ENCODE data around the gene LIAS.
A peak's percentile ranks its signal among the peaks of the same experiment; 100 is the strongest.

The LIAS gene

GRCh38 chr4:39527296-39528060, 68.6 kb downstream of the LIAS start, which contains the start of gene UGDH (continued):
- TF ChIP-seq ZNF398 (tag by site-specific recombination; IDR thresholded peaks at IDR 0.05), result no peak; the same call in 1 of the 2 replicates
- TF ChIP-seq KLF10 (tag by site-specific recombination; IDR thresholded peaks at IDR 0.05), result peak; percentile 79; the same call in 1 of the 2 replicates
- no peak for TF ChIP-seq ZNF571 (tag by site-specific recombination; IDR thresholded peaks at IDR 0.05)
- TF ChIP-seq ZNF157 (tag by site-specific recombination; IDR thresholded peaks at IDR 0.05), result no peak
- no peak for TF ChIP-seq ZBTB21 (tag by site-specific recombination; IDR thresholded peaks at IDR 0.05)
- TF ChIP-seq ZNF146 (tag by site-specific recombination; IDR thresholded peaks at IDR 0.05), result no peak
- TF ChIP-seq YY1 (tag by site-specific recombination; IDR thresholded peaks at IDR 0.05), result no peak
- TF ChIP-seq ZNF624 (tag by site-specific recombination; IDR thresholded peaks at IDR 0.05), result no peak
- TF ChIP-seq CTCF (tag by site-specific recombination; IDR thresholded peaks at IDR 0.05), result no peak; the same call in 1 of the 2 replicates
- TF ChIP-seq ZNF138 (tag by site-specific recombination; IDR thresholded peaks at IDR 0.05; ENCODE audit: borderline replicate concordance), result no peak
- no peak for TF ChIP-seq ZNF645 (tag by site-specific recombination; IDR thresholded peaks at IDR 0.05)
- TF ChIP-seq ZNF830 (tag by site-specific recombination; IDR thresholded peaks at IDR 0.05; ENCODE audit: low read depth), result no peak
- peak; percentile 75 for TF ChIP-seq ZNF76 (tag by site-specific recombination; IDR thresholded peaks at IDR 0.05; ENCODE audit: borderline replicate concordance, low read depth)
- TF ChIP-seq ZFHX2 (tag by site-specific recombination; conservative IDR thresholded peaks at IDR 0.05), result peak; percentile 87
- TF ChIP-seq ZNF239 (tag by site-specific recombination; IDR thresholded peaks at IDR 0.05), result no peak
- no peak; the same call in 1 of the 2 replicates for TF ChIP-seq ZNF585B (tag by site-specific recombination; IDR thresholded peaks at IDR 0.05)
- TF ChIP-seq ZEB2 (tag by site-specific recombination; IDR thresholded peaks at IDR 0.05), result peak; percentile 93
- no peak for TF ChIP-seq ZNF311 (tag by site-specific recombination; IDR thresholded peaks at IDR 0.05; ENCODE audit: borderline replicate concordance)
- no peak for TF ChIP-seq ZNF433 (tag by site-specific recombination; IDR thresholded peaks at IDR 0.05; ENCODE audit: low read depth)
- peak; percentile 34 for TF ChIP-seq ZNF324 (tag by site-specific recombination; IDR thresholded peaks at IDR 0.05)
- no peak for TF ChIP-seq ZNF558 (tag by site-specific recombination; IDR thresholded peaks at IDR 0.05)
- no peak for TF ChIP-seq ZNF221 (tag by site-specific recombination; IDR thresholded peaks at IDR 0.05; ENCODE audit: borderline replicate concordance)
- no peak for TF ChIP-seq ZNF530 (tag by site-specific recombination; IDR thresholded peaks at IDR 0.05; ENCODE audit: low read depth)
- no peak for TF ChIP-seq OSR2 (tag by site-specific recombination; IDR thresholded peaks at IDR 0.05)
- no peak for TF ChIP-seq ZNF416 (tag by site-specific recombination; IDR thresholded peaks at IDR 0.05)
- TF ChIP-seq ZNF660 (tag by site-specific recombination; IDR thresholded peaks at IDR 0.05), result peak; percentile 36
- peak; percentile 95 for TF ChIP-seq ZBTB11 (tag by site-specific recombination; conservative IDR thresholded peaks at IDR 0.05; ENCODE audit: low read depth)
- TF ChIP-seq SP3 (tag by site-specific recombination; IDR thresholded peaks at IDR 0.05), result peak; percentile 93
- peak; percentile 54 for TF ChIP-seq KLF1 (tag by site-specific recombination; IDR thresholded peaks at IDR 0.05)
- TF ChIP-seq ATF2 (tag by site-specific recombination; IDR thresholded peaks at IDR 0.05; ENCODE audit: low read depth), result no peak
- no peak for TF ChIP-seq ZNF248 (tag by site-specific recombination; IDR thresholded peaks at IDR 0.05)
- no peak; the same call in 1 of the 2 replicates for TF ChIP-seq ZNF341 (tag by site-specific recombination; IDR thresholded peaks at IDR 0.05; ENCODE audit: low read depth)
